NK-92 (cell line): ENCODE results near the gene RTF1.

ENCODE experiments used
- DNase-seq: peaks from one replicate; lab custom pipeline; 2025; ENCODE audit not compliant: unreplicated experiment; lab: John Stamatoyannopoulos, UW

RTF1 gene

DNA sequence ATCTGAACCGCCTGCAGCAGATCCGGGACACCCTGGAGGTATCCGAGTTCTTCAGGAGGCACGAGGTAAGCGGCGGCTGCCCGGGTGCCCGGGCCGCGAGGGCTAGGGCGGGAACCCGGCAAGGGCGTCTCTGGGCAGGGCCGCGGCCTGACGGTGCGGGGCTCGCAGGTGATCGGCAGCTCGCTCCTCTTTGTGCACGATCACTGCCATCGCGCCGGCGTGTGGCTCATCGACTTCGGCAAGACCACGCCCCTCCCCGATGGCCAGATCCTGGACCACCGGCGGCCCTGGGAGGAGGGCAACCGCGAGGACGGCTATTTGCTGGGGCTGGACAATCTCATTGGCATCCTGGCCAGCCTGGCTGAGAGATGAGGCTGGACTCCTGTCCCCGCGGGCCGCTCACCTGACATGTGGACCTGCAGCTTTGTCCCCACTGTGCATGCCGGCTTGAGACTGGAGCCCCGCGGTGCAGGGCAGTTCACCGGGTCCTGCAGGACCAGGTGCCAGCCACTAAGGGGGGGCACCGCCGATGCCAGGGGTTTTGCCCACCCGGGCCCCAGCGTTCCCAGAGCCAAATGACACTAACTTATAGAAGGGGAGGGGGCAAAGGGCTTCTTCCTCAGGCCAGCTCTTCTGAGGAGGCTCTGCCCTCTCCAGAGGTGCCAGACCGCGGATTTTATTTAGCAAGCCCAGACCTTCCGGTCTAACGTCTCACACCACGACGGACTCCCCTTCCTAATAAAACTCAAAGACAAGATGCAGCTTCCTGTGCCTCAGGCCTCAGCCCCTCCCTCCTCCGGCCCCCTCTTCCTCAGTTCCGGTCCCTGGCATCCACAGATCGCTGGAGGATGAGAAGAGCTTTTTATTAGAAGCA is 86.1 kb downstream of the RTF1 start:
- DNase-seq: no peak

DNA sequence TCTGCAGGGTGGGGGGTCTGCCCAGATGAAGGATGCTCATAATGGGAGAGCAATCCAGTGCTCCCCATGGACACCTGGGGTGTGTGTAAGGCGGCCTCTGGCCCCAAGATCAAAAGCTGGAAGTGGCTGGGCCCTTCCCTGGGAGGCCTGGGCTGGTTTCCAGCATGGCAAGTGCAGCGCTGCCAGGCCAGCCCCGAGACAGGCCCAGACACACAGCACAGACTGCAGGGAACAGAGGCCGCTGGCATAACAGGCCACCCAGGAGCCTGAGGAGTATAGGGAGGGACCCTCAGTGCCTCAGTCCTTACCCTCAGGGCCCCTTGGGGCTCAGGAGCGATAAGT is 86.7 kb downstream of the RTF1 start:
- DNase-seq: no peak

DNA sequence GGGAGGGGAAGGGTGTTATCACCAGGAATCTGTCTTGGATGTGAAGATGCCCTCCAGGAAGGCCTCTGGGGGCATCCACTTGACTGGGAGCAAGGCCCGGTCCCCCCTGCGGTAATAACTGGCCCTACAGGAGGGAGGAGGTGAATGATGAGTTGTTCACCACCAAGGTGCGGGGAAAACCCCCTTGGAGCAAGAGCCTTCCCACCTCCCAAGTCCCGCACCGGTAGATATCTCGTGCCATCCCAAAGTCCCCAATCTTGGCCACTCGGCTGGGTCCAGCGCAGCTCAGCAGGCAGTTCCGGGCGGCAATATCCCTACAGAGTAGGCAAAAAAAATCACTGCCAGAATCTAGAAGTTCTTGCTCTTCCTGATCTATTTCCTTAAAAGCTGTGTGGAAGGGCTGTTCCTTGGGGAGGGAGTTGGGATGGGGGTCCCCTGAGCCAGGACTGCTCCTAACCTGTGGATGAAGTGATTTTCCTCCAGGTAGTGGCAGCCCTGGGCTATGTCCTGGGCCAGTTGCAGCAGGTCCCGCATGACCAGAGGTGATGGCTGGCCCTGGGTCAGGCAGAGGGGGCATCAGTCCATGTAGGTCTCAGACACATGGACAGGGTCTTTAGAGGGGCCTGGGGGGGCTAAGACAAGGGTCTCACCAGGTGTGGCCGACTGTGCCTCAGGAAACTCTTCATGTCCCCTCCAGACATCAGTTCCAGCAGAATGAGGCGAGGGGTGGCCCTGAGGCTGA is 88.0 kb downstream of the RTF1 start:
- no peak for DNase-seq

DNA sequence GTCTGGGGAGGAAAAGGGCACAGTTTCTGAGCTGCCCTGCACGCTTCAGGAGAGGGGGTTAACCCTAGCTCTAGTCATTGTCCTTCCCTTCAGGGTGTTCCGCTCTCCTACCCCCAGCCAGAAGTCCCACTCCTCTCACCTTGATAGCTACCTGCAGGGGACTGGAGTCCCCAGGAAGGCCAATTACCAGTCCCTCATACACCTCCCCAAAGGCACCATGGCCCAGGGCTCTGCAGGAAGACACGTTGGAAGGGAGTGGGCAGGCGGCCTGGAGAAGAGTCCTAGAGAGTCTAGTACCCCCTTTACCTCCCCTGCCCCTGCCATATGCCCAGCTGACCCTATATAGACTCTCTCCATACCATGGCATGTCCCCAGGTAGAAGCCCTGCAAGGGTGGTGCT is 88.9 kb downstream of the RTF1 start:
- DNase-seq: no peak

- DNase-seq: no peak
Observed at GRCh38 chr15:41506796-41507341, 90.0 kb downstream of the RTF1 start.

- DNase-seq: no peak
Observed at GRCh38 chr15:41507820-41508290, 91.0 kb downstream of the RTF1 start.

DNA sequence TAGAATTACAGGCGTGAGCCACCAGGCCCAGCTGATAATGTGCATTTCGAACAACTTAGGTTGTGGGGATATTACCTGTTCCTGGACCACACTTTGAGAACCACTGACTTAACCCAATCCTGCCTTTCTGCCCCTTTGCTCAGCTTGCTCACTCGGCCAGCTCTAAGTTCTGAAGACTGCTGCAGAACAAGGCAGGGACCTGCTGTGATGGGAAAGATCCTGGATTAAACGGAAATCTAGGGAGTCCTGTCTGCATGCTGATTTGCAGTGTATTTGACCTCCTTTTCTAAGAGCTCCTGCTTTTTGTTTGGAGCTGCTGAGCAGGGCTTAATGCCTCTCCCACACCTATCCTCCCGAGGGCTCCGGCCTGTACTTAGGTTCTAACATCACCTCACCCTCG is 93.8 kb downstream of the RTF1 start:
- no peak for DNase-seq

DNA sequence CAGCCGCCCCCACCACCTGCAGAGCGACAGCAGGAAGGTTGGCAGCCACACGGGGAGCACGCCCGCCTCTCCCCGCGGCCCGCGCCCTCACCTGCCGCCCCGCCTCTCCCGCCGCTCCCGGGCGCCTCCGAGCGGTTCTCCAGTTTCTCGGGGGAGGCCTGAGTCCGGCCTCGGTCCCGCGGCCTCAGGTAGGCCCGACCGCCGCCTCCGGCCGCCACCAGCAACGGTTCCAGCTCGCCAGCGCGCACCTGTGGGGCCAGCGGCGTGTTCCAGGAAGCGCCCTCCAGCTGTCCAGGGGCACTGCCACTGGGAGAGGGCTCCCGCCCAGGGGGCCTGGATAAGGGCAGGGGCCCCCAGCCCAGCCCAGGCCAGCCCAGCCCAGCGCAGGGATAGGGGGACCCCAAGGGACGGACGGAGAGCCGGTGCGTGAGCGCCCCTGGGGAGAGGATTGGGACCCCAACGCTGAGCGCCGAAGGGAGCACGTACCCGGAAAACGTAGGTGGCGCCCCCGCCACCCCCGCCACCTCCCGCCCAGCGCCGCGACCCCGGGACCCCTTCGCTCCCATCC is 94.5 kb downstream of the RTF1 start:
- DNase-seq: no peak

DNA sequence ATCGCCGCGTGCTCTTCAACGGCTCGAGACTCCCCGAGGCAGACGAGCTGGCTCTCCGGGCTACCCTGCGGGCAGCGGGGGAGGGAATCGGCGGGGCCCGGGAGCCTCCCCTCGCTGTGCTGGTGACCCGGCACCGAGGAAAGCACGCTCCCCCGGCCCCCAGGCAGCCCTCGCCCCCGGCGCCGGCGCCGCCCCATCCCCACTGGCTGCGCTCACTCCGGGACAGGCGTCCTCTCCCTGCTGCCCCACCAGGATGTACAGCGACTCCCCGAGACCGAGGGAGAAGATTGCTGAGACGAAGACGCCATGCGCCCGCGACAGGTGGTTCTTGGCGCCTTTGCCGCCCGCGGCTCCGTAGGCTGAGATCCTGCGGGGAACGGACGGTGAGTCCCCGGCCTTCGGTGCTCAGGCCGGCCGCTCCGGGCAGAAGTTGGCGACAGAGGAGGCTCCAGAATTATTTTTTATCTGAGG is 95.0 kb downstream of the RTF1 start:
- no peak for DNase-seq

DNA sequence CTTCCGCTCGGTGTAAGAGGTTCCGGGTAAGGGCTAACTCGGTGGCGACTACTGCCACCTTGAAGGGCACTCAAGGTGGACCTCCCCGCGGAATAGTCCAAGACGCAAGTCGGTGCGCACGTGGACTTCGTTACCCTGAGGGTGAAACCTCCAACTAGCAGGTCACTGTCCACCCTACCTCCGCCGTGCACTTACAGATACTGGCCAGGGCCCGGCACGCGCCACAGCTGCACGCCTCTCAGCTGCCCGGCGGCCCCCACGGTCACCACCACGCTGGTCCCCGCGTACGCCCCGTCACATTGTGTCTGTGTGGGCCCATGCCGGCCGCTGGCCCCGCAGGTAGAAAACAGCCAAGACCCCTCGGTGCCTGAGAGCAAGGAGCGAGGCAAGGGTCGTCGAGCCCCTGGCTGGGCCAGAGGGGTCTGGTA is 95.6 kb downstream of the RTF1 start:
- DNase-seq: no peak

- no peak for DNase-seq
Observed at GRCh38 chr15:41512940-41513505, 96.1 kb downstream of the RTF1 start.

GRCh38 chr15:41513506-41514227 is 96.8 kb downstream of the RTF1 start, which contains the start of gene LTK:
Gene LTK (minus strand): TSS chr15:41513827. CDS start chr15:41513709, 118 bp downstream.
- DNase-seq: no peak

DNA sequence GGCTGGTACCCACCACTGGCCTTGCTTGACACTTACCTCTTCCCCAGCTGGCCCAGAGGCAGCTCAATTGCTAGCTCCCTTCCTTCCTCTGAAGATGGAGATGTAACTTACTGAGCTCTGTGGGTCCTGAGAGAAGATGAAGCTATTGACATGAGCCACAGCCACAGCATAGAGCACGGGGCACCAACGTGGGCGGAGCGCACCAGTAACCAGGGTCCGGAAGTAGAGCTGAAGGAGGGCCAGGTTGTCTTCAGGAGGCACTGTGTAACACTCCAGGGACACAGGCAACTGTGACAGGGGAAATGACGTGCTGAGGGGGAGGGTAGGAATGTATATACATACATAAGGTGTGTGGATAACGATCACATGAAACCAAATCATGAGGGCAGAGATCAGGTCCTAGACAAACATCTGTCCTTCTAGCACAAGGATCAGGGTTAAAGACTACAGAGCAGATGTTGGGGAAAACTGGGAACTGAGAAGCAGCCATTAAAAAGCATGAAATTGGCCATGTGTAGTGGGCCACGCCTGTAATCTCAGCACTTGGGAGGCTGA is 101.1 kb downstream of the RTF1 start:
- DNase-seq: no peak

DNA sequence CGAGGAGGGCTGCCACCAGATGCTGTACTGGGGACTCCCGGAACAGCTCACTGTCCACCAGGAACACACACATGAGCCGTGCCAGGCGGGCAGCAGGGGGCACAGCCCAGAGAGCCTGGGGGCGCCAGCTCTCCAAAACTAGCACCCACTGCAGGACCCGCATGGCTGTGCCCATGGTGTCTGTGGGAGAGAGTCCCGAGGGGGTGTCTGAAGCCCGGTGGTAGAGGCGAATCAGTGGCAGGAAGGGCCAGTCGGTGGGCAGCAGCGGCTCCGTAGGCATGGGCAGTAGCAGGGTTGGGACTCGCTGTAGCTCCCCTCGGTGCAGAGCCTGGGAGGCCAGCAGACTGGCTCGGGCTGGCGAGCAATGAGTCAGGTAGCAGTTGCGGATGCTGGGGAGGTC is 103.7 kb downstream of the RTF1 start:
- no peak for DNase-seq

GRCh38 chr15:41521614-41522013 is 104.7 kb downstream of the RTF1 start:
- no peak for DNase-seq

DNA sequence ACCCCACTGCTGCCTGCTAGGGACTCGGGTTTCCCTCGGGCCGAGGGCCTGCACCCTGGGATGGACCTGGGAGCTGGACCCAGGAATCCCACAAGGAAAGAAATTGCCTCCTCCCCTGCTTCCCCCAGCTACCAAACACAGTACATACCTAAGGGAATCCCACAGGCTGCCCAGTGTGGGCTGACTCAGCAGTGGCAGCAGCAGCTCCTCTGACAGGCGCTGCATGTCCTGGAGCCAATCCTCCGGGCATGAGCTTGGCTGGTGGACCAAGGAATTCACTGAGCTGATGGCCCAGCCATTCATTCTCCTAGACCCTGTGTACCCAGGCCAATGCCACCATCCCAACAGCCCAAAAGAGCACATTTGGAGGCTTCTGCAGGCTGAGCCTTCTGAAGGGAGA is 106.2 kb downstream of the RTF1 start:
- DNase-seq: no peak

DNA sequence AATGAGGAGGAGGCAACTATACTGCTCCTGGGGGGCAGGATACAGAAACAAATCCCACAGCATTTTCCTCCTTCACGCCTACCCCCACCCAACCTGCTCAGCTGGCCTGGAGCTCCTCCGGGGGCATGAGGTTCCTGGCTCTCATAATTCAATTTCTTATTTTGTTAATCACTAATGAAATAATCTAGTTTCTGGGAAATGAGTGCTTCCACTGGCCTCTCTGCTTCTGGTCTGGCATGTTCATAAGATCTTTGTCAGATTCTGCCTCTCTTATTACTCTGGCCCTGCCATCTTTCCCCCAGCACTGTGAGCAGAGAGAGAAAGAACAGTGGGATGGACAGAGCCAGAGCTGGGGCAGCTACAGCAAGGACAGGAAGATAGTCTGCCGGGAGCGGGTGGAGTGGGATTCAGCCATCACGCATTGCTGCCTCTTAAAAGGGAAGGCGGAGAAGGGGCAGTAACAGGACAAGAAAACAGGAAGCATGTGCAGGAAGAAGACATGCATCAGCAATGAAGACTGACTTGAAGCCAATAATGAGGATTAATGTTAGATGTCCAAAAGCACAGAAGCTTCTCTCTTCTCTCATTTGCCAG is 113.6 kb downstream of the RTF1 start:
- no peak for DNase-seq
